HT-29 (cell line): ENCODE data around the gene PDE6B. TPM values are rescaled to one million over a fixed set of nuclear protein-coding genes. Genes with fewer than 3 reads are reported as not detected.

ENCODE experiments used
- DNase-seq: peaks from one replicate; pipeline ENCODE4 v3.0.0-alpha.2; 2015; ENCODE audit warnings: low spot score
- total RNA-seq: library from RNA; depleted of rRNA; stranded (reverse); fragments of >200 nt; shearing (Covaris generic); gene quantifications from 2 replicates; pipeline ENCODE4 v1.2.3, GENCODE V29; 2014

The PDE6B gene
- total RNA-seq, 1 experiment from 2014 or later = not detected

DNA sequence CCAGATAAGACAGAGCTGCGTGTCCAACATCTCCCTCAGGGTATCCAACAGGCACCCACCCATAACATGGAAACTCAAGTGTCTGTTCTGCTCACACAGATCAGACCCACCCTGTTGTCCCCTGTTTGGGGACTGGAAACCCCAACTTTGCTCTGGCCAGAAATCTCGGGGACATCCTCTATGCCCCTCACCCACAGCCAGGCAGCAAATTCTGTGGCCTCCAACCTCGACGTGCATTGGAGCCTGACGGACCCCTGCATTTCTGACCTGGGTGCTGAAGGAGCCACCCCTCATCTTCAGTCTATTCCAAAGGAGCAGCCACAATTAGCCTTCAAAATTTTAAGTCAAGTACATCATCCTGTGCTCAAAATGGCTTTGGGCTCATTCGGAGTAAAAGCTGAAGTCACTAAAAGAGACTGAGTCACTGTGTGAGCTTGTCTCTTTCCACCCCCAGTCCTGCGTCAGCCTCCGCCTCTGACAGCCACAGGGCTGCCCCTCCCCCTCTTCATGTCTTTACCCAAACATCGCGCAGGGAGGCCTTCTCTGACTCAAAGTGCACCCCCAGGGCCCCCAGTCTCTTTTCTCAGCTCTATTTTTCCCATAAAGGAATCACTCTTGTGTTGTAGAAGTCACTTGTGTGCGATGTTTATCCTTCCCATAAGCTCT is 24.4 kb upstream of the PDE6B start:
- DNase-seq = no peak

DNA sequence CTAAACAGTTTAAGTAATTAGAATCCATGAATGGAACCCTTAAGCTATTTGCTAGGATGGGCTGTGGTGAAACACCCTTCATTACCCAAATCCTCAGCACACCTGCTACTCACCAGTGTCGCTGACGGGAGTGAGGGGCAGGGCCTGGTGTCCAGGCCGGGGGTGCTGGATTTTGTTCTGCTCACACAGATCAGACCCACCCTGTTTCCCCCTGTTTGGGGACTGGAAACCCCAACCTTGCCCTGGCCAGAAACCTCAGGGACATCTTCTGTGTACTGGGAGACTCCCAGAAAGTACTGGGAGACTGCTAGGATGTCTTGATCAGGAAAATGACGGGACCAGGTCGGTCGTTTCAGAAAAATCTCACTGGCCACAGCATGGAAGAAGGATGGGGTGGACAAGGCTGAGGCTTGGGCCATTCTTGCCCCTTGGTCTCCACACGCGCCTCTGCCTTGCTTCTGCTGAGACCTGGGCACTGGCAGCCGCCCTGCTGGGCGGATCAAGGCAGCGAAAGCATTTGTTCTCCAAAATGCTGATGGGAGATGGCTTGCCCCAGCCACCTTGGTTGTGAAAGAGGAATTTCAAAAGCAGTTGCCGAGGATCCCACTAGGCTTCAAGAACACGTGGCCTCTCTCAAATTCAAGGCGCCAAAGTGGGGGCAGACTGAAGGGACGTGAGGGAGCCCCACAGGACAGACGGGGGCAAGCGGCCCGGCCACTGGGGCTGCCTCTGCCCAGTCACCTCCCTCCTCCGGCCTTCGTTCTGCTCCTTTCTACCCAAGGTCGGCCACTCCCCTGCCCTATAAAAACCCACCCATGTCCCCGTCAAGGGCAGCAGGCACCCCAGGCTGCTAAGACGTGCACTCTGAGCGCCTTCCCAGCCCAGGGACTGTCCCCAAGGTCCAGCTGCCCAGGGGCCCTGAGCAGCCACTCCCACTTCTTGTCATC is 23.5 kb upstream of the PDE6B start:
- no peak for DNase-seq

DNA sequence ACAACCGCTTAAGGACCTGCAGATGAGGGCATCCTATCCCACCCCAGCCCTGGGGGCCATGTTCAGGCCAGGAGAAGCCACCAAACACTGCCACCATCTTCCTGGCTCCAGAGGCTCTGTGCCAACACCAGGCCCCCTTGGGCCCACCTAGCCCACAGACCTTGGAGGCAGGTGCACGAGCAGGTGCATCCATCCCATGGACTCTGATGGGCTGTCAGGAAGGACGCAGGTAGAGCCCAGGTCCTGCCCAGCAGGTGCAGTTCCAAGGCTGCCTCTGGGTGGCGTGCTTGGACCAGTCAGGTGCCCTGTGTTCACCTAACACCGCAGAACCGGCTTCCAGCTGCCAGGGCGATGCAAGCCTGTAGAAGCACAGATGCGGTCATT is 22.8 kb upstream of the PDE6B start:
- DNase-seq = peak; percentile 82

DNA sequence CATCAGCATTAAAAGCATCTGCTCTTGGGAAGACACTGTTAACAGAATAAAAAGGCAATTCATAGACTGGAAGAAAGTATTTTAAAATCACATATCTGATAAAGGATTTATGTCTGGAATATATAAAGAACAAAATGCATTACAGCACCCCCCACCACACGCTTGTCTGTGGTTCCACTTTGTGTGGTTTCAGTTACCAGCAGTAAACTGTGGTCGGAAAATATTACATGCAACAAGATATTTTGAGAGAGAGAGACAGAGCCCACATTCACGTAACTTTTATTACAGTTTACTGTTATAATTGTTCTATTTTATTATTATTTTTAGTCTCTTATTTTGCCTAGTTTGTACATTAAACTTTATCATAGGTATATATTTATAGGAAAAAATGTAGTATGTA is 21.2 kb upstream of the PDE6B start:
- DNase-seq = no peak

DNA sequence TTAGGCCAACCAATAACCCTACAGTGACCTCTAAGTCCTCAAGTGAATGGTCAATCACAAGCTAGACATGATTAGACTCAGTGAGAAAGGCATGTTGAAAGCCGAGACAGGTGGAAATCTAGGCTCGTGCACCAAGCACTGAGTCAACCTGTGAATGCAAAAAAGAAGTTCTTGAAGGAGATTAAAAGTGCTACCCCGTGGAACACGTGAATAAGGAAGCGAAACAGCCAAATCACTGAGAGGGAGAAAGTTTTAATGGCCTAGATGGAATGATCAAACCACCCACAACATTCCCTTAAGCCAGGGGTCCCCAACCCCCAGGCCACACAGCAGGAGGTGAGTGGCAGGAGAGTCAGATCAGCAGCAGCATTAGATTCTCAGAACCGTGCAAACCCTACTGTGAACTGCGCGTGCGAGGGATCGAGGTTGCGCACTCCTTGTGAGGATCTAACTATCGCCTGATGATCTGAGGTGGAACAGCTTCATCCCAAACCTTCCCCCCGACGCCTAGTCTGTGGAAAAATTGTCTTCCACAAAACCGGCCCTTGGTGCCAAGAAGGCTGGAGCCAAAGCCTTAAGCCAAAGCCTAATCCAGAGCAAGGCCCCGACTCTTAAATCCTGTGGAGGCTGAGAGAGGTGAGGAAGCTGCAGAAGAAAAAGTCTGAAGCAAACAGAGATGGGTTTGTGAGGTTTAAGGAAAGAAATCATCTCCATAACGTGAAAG is 19.5 kb upstream of the PDE6B start:
- no peak for DNase-seq

DNA sequence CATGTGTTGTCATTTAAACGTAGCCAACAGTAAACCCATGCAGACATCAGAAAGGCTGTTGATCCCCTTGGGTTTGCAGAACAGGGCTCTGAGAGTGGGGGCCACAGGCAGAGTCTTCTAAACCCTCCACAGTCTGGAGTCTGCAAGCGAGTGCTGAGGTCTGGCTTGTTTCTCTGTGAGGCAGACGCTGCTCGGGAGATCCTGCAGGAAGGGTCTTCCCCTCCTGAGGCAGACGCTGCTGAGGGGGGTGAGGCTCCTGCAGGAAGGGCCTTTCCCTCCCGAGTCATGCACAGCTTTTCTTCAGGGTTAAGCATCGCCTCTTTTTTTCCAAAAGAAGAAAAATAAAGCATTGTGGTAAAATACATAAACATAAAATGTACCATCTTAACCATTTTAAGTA is 17.1 kb upstream of the PDE6B start:
- DNase-seq = no peak

DNA sequence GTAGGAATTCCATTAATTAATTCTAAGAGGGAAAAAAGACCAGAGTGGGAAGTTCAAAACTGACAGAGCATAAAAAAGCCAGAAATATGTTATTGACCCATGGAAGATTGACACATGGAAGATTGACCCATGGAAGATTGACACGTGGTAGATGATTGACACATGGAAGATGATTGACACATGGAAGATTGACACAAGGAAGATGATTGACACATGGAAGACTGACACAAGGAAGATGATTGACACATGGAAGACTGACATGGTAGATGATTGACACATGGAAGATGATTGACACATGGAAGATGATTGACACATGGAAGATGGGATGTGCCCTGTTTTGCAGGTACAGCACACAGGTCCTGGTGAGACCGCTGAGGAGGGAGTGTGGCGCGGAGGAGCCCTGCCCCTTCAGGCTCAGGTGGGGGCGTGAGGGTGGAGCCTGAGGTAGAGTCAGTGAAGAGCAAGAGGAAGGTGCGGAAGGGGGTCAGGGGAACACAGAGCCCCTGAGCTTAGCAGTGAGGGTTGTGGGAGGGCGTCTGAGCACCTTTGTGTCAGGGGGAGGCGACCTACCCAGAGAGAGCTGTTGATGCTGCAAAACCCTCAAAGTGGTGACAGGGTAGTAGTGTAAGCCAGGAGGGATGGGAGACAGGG is 15.8 kb upstream of the PDE6B start:
- DNase-seq = no peak

DNA sequence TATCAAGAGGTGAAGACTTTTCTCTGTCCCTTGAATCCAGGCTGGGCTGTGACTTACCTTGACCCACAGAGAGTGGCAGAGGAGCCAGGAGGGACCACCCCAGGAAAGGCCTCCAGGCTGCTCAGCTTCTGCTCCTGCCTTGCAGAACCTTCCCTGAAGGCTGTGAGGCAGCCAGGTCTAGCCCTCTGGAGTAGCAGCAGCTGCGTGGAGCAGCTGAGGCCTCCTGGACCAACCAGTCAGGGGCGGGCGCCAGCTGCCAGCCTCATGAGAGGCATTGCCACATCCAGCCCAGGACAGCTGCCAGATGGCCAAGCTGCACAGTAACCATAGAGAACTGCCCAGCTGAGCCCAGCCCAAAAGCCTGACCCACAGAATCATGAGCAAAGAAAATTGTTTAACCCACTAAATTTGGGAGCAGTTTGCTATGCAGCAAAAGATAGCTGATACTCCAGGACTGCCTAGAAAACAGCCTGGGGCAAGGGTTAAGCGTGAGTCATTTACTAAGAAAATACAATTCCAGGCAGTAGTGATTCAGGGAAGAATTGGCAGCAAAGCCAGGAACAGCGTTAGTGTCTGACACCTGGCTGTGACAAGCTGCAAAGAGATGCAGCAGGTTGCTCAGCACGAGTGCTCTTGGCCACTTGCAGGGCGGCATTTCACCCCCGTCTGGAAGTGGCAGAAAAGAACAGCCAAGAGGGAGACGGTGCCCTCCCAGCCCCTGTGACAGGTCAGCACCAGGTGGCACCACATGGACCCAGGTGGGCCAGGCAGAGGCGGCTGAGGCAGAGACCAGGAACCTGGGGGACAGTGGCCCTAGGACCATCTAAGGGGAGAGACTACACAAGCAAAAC is 14.7 kb upstream of the PDE6B start:
- peak; percentile 30 for DNase-seq

DNA sequence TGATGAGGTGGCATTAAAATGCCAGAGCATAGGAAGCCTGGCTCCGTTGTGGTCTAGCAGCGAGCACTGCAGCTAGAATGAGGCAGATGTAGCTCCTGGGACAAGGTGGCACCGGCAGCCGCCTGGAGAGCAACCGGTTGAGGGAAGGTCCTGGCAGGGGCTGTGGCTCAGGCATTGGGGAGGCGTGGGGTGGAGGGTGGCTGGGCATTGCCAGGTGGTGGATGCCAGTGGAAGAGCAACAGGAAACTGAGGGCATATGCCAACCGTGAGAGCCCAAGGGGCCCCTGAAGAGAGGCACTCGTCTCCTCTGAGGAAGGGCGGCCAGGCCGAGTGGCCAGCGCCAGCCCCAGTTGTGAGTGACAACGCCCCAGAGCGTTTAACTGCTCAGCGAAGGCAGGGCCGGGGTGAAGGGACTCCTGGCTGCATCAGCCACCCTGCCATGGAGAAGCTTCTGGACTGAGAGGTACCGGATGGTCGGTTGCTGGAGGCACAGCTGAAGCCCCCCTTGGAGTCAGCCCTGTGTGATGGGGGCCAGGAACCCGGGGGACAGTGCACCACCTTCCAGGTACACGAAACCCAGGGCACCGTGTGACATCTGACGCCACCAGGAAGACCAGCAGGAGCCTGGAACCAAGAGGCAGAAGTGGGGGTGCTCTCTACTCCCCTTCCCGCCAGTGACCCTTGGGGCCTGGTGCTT is 13.2 kb upstream of the PDE6B start:
- no peak for DNase-seq

DNA sequence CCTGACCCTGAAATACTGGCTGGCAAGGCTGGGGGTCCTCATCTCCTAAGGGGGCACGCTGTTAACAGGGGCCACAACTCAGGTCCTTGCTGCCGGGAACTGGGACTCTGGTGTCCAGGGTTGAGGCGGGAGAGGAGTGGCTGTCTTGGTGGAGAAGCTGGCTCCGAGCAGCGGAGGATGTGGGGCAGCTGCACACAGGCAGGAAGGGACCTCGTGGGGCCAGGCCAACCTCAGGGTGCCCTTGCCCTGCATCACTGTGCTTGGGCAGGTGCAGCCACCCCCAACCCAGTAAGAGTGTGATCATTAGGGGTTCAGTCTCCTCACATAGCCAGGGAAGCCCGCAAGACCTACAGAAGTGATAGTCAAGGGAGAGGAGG is 12.6 kb upstream of the PDE6B start:
- DNase-seq = no peak

DNA sequence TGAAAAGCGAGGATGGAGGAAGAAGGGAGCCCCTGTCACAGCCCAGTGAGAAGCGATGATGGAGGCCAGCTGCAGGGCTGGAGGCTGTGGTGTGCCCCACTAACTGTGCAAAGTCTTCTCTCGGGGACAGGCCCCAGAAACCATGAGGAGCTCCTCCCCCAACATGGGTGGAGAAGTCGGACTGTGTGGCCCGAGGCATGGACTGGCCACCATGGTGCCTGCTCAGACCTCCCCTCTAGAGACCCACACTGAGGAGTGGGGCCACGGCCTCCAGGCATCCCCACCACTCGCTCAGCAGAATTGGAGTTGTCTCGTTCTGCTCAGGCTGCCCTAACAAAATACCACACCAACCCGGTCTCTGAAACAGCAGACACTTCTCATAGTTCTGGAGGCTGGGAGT is 12.2 kb upstream of the PDE6B start:
- no peak for DNase-seq

DNA sequence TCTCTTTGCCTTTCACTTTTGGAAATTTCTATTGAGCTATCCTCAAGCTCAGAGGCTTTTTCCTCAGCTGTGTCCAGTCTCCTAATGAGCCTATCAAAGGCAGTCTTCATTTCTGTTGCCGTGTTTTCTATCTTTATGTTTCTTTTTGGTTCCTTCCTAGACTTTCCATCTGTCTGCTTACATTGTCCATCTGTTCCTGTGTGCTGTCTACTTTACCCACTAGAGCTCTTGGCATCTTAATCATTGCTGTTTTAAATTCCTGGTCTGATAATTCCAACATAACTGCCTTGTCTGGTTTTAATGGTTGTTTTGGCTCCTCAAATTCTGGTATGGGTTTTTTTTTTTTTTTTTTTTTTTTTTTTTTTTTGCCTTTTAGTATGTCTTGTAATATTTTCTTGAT is 9.3 kb upstream of the PDE6B start:
- no peak for DNase-seq

DNA sequence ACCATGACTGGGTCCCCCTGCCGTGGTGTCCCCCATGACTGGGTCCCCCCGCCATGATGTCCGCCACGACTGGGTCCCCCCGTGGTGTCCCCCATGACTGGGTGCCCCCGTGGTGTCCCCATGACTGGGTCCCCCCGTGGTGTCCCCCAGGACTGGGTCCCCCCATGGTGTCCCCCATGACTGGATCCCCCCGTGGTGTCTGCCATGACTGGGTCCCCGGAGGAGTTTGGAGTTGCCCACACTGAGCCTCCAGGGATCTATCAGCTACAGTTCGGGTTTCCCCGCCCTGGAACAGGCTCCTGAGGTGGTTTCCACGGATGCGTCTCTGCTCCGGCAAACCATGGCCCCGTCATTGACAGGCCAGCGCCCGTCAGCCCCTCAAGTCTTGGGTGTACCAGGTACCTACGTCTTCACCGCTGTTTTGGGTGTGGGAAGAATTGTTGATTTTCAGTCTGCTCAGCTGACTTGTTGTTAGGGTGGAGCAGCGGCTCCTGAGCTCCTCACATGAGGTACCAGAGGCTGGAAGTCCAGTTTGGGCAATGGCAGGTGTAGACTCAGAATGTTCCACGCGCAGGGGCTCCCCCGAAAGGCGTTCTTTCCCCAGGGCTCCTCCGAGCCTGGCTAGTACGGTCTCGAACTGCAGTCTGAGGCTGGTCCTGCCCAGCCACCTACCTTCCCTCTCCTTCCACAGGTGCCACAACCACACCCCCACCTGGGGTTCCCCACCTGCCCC is 8.3 kb upstream of the PDE6B start:
- DNase-seq = no peak

DNA sequence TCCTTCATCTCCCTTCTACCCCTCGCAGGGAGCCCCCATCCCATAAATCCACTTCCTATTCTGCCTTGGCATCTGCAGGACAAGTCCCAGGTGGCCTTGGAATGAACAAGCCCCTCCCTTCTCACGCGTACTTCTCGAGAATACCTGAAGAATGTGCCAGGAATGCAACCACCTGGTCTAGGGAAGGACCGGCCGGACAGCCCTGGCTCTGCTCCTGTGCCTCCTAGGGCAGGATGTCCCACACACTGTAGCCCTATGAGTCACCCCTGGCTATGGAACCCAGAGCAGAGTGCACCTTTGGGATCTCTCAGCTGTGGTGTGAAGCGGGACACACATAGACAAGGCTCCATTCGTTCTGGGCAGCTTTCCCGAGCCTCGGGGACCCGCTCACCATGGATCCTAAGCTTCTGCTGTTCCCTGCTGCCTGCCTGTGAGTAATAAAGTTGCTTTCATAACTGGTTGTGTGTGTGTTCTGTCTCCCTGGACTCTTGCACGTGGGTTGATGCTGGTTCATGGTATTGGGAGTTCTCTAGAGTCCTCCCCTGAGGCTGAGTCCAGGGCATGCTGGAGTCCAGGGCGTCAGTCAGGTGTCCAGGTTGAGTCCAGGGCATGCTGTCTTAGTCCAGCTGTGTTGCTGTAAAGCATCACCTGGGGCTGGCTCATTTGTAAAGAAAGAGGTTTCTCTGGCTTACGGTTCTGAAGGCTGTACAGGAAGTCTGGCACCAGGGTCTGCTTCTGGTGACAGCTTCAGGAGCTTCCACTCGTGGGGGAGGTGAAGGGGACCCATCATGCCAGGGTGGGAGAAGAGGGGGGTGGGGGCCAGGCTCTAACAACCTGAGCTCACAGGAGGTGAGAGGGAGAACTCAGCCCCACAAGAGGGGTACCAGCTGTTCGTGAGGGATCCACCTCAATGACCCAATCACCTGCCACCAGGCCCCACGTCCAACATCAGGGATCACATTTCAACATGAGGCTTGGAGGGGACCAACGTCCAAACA is 7.4 kb upstream of the PDE6B start:
- DNase-seq = peak; percentile 7

DNA sequence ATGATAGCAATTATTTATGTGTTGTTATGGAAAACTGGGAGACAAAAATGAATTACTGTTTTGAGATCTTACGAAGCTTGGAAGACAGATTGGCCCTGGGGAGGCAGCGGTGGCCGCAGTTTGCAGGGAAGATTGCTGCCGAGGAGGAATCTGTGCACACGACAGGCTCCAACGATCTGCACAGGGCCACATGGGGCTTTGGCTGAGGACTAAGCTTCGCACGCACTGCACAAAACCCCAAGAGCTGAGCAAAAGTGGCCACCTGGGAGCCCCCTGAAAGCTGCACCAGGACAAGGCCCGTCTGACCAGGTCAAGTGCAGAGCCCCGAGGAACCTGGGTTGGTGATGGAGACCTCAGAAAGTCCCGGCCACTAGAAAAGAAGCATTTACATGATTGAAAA is 5.2 kb upstream of the PDE6B start:
- no peak for DNase-seq

DNA sequence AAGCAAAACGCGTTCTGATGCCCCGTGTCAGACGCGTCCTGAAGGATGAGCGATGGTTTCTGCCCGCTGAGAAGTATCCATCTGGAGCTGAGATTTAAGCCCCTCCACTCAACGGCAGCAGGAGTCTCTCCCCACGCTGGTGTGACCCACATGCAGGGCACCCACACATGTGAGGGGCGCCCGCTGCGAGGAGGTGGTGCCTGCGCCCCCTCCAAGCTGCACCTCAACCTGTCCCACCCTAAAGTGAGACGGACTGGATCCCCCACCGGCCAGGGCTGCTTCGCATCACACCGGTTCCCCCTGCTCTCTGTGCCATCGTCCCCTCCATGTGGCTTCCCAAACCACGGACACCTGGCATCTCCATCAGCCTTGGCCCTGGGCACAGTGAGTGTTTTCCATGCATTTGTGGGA is 4.5 kb upstream of the PDE6B start:
- DNase-seq = no peak

DNA sequence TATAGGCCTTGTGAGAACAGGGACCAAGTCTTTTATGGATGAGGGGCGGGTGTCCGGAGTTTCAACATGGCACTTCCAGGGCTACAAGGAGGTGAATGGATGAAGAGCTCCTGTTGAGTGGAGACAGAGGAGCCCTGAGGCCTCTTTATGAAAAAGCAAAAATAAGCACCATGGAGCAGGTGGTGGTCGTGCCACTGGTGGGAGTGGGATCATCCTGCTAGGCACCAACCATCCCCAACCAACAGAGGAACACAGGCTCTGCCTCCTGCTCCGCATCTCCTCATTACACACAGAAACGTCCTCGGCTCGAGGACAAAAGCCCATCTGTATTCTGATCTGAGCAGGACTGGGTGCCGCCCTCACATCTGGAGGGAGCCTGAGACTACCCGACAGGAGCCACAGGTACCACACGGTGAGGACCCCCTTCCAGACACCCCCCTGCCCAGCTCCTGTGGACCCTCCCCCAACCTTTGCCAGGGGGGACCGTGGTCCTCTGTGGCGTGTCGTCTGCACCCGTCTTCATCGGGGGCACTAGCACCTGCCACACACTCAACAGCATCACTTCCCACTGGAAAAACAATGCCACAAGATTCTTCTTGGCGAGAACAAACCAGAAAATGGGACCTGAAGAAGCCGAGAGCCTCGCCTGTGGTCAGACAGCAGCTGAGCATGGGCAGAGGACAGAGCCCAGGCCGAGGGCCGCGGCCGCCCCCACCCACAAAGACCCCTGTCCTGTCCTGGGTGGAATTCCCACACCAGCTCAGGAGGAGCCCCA is 3.9 kb upstream of the PDE6B start:
- DNase-seq = no peak
